ENCODE measurements around the gene RSBN1L.

RSBN1L gene

DNA sequence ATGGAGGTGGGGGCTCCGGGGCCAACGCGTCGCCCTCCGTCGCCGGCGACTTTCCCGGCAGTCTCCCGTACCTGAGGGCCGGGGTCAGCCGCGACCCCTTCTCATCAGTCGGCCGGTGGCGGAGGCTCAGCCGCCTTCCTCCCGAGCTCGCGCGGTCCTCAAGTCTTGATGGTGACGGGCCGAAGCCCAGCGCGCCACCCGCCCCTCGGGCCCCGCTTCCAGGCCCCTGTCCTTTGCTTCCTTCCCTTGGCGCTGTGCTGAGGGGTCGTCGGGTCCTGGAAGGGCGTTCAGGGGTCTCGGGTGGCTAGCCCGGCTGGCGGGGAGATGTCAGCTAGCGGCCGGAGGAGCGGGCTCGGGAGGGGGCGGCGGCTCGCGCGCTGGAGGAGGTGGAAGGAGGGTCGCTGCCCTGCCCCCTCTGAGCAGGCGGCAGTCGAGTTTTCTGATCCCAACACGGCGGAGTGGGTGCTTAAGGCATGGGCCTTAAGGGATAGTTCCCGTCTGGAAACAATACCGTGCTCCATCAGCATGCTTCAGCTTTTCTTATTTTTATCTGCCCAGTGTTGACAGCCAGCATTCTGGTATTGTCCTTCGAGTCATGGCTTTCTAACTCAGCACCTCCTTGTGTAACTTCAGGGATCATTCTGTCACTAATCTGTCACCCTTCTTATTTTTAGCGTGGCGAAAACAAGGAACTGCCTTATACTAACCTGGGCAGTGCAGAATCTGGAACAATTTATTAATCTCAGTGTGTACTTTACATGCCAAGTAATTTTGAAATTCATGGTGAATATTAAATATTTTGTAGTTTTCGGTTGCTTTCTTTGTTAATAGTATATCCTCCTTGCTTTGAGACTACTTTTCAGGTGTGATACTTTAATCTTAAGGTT is 103.1 kb downstream of the RSBN1L start:
- H3K79me2 ChIP-seq (ENCODE audit: insufficient read depth, low read length): peaks cover 69% of the 10 kb centered on the region
- H3K9me3 ChIP-seq (ENCODE audit: insufficient read depth, low read depth, low read length): no peaks in the 10 kb centered on the region
- no peaks in the 10 kb centered on the region for H3K9me2 ChIP-seq (replicated peaks; ENCODE audit: low read depth, low read length)
- peak overlapping the region; percentile 92 for H3K4me3 ChIP-seq (ENCODE audit: low read length, poor library complexity, severe bottlenecking)
- H4K20me1 ChIP-seq (ENCODE audit: insufficient read depth, low read length, poor library complexity, severe bottlenecking): peaks cover 51% of the 10 kb centered on the region
- H3K4me1 ChIP-seq (ENCODE audit: insufficient read depth, low read length, poor library complexity, severe bottlenecking): peaks cover 52% of the 10 kb centered on the region
- H3K27me3 ChIP-seq (ENCODE audit: insufficient read depth, low read length, poor library complexity, severe bottlenecking): no peaks in the 10 kb centered on the region
- H3F3A ChIP-seq (ENCODE audit: low read depth): no peaks in the 10 kb centered on the region
- no peaks in the 10 kb centered on the region for H3K36me3 ChIP-seq (ENCODE audit: insufficient read depth, low read length)
- peak overlapping the region; percentile 82 for H2AFZ ChIP-seq (ENCODE audit: low read length)
- TF ChIP-seq, protein P1, sequence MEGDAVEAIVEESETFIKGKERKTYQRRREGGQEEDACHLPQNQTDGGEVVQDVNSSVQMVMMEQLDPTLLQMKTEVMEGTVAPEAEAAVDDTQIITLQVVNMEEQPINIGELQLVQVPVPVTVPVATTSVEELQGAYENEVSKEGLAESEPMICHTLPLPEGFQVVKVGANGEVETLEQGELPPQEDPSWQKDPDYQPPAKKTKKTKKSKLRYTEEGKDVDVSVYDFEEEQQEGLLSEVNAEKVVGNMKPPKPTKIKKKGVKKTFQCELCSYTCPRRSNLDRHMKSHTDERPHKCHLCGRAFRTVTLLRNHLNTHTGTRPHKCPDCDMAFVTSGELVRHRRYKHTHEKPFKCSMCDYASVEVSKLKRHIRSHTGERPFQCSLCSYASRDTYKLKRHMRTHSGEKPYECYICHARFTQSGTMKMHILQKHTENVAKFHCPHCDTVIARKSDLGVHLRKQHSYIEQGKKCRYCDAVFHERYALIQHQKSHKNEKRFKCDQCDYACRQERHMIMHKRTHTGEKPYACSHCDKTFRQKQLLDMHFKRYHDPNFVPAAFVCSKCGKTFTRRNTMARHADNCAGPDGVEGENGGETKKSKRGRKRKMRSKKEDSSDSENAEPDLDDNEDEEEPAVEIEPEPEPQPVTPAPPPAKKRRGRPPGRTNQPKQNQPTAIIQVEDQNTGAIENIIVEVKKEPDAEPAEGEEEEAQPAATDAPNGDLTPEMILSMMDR (conservative IDR thresholded peaks at IDR 0.05; ENCODE audit: low read length): no peak
- no peak for TF ChIP-seq EZH2phosphoT487 (IDR thresholded peaks at IDR 0.05; ENCODE audit: borderline replicate concordance)
- peak overlapping the region; percentile 75 for H3K4me2 ChIP-seq (ENCODE audit: low read depth, low read length, poor library complexity, severe bottlenecking)
- peak overlapping the region; percentile 76 for H3K9ac ChIP-seq (ENCODE audit: low read depth, low read length, poor library complexity, severe bottlenecking)

DNA sequence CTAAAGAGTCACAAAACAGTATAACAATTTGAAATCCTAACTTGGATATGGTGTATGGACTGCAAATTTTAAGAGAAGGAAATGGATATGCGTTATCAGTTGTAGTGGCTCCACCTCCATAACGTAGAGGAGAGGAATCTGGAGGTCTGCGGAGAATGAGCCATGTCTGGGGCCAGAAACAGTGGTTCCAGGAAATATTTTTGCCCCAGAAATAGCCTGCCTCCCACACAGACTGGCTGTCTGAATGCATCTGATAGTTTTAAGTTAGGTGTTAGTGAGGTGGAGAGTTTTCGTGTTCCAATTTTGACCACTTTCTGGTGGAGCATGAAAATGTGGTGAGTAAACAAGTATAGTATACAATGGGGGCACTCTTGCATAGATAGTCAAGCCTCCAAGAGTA is 103.9 kb downstream of the RSBN1L start:
- Histone ChIP-seq H3K9me2 (replicated peaks; ENCODE audit: low read depth, low read length) (no peaks in the 10 kb centered on the region), H3F3A (ENCODE audit: low read depth) (no peaks in the 10 kb centered on the region), H3K9me3 (ENCODE audit: insufficient read depth, low read depth, low read length) (no peaks in the 10 kb centered on the region), H3K4me3 (ENCODE audit: low read length, poor library complexity, severe bottlenecking) (peak overlapping the region; percentile 92), H3K9ac (ENCODE audit: low read depth, low read length, poor library complexity, severe bottlenecking) (peak overlapping the region; percentile 76), H3K36me3 (ENCODE audit: insufficient read depth, low read length) (no peaks in the 10 kb centered on the region), H3K4me1 (ENCODE audit: insufficient read depth, low read length, poor library complexity, severe bottlenecking) (peaks cover 52% of the 10 kb centered on the region), H3K79me2 (ENCODE audit: insufficient read depth, low read length) (peaks cover 71% of the 10 kb centered on the region), H2AFZ (ENCODE audit: low read length) (no peak overlapping the region), H3K4me2 (ENCODE audit: low read depth, low read length, poor library complexity, severe bottlenecking) (peak overlapping the region; percentile 75), H4K20me1 (ENCODE audit: insufficient read depth, low read length, poor library complexity, severe bottlenecking) (peaks cover 51% of the 10 kb centered on the region), H3K27me3 (ENCODE audit: insufficient read depth, low read length, poor library complexity, severe bottlenecking) (no peaks in the 10 kb centered on the region)
- TF ChIP-seq, protein P1 (conservative IDR thresholded peaks at IDR 0.05; ENCODE audit: low read length): no peak
- no peak for TF ChIP-seq EZH2phosphoT487 (IDR thresholded peaks at IDR 0.05; ENCODE audit: borderline replicate concordance)

DNA sequence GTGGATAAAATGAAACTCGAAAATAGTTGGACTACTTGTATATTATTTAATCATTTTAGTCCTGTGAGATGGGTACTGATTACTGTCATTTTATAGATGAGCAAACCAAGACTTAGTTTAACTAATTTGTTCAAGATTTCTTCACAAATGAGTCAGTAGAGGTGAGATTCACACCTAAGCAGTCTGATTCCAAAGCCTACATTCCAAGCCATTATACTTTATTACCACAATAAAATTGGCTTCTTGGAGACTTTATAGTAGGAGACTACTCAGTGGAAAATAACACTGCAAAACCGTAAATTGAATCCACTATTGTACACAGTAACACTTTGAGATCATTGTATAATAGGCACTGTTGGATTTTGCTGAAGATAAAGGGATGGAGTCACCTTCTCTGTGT is 104.5 kb downstream of the RSBN1L start:
- Histone ChIP-seq H2AFZ (ENCODE audit: low read length) (no peak overlapping the region), H3K9me3 (ENCODE audit: insufficient read depth, low read depth, low read length) (no peaks in the 10 kb centered on the region), H3K4me3 (ENCODE audit: low read length, poor library complexity, severe bottlenecking) (peak overlapping the region; percentile 92), H3K4me1 (ENCODE audit: insufficient read depth, low read length, poor library complexity, severe bottlenecking) (peaks cover 52% of the 10 kb centered on the region), H3K9ac (ENCODE audit: low read depth, low read length, poor library complexity, severe bottlenecking) (no peak overlapping the region), H3K79me2 (ENCODE audit: insufficient read depth, low read length) (peaks cover 72% of the 10 kb centered on the region), H3K36me3 (ENCODE audit: insufficient read depth, low read length) (no peaks in the 10 kb centered on the region), H4K20me1 (ENCODE audit: insufficient read depth, low read length, poor library complexity, severe bottlenecking) (peaks cover 51% of the 10 kb centered on the region), H3F3A (ENCODE audit: low read depth) (no peaks in the 10 kb centered on the region), H3K27me3 (ENCODE audit: insufficient read depth, low read length, poor library complexity, severe bottlenecking) (no peaks in the 10 kb centered on the region), H3K4me2 (ENCODE audit: low read depth, low read length, poor library complexity, severe bottlenecking) (peak overlapping the region; percentile 75), H3K9me2 (replicated peaks; ENCODE audit: low read depth, low read length) (no peaks in the 10 kb centered on the region)
- TF ChIP-seq EZH2phosphoT487 (IDR thresholded peaks at IDR 0.05; ENCODE audit: borderline replicate concordance): no peak
- TF ChIP-seq, protein P1 (conservative IDR thresholded peaks at IDR 0.05; ENCODE audit: low read length): no peak
